Right lobe of liver (tissue), 6 donors: ENCODE results near the gene RCBTB1. TPM values are rescaled to one million over a fixed set of nuclear protein-coding genes. Genes with fewer than 3 reads are reported as not detected.

Experiments
- ATAC-seq, 4 donors: fragments of 200-7000 bp; cut with Tn5 transposase; one replicate each; pipeline ENCODE4 v1.9.1; 2020; ENCODE audit warnings: mild to moderate bottlenecking in 4 of 4, moderate library complexity in 4 of 4
- DNase-seq, 3 donors: peaks; one replicate each; pipeline ENCODE4 v3.0.0-alpha.2; 2020
- H3K27ac ChIP-seq, 3 donors: fragments of 200-600 bp; one replicate each; pipeline ENCODE4 v1.8.0; 2022
- H3K27me3 ChIP-seq, 2 donors: fragments of 200-600 bp; one replicate each; pipeline ENCODE4 v1.8.0; 2022
- H3K36me3 ChIP-seq, 4 donors: fragments of 200-600 bp; sonication (generic) in 1 of 4; one replicate each; pipeline versions ENCODE4 v1.5.1 to v1.8.0; 2017 to 2022; ENCODE audit warnings: control low read depth in 1 of 4
- H3K4me1 ChIP-seq, 4 donors: fragments of 200-600 bp; sonication (generic) in 1 of 4; one replicate each; pipeline versions ENCODE4 v1.5.1 to v1.8.0; 2017 to 2022; ENCODE audit warnings: control low read depth in 1 of 4
- H3K4me3 ChIP-seq, 3 donors: fragments of 200-600 bp; one replicate each; pipeline ENCODE4 v1.8.0; 2022
- H3K9me3 ChIP-seq, 4 donors: fragments of 200-600 bp; sonication (generic) in 1 of 4; one replicate each; pipeline versions ENCODE4 v1.5.1 to v1.8.0; 2017 to 2022; ENCODE audit warnings: control low read depth in 1 of 4
- POLR2A ChIP-seq: fragments of 450-650 bp; IDR thresholded peaks from one replicate; pipeline ENCODE4 v1.6.1; 2017; ENCODE audit warnings: antibody characterized with exemption, mild to moderate bottlenecking
- WGBS: methylation state at CpG from one replicate; pipeline ENCODE4 v1.1.6; 2018; ENCODE audit warnings: low coverage, low lambda C conversion rate; ENCODE audit not compliant: insufficient coverage; ENCODE audit errors: missing lambda C conversion rate; 5-methylcytosine and 5-hydroxymethylcytosine counted together
- intact Hi-C, 2 donors: fragments of 100-400 bp; cut with DNase I; formaldehyde crosslinking; loops; one replicate each; pipeline versions ENCODE4 v1.11.2 to v1.14.1; 2022
- total RNA-seq, 6 experiments: library from RNA; depleted of rRNA in 2 of 6; stranded (reverse); fragments of >200 nt in 2 of 6; fragmentation: NEBNext Ultra II Directional in 3 of 6; extraction: Animal tissue kit (Norgen Biotek cat#: 25700) in 3 of 6; gene quantifications; one replicate each; pipeline versions ENCODE4 v1.1.0 to v1.2.4, GENCODE V29; 2016 to 2023
- TF ChIP-seq, protein P1 (sequence below), 4 donors: fragments of 200-600 bp in 3 of 4; fragments of 450-650 bp in 1 of 4; IDR thresholded peaks; one replicate each; pipeline versions ENCODE4 v1.5.1 to v1.8.0; 2016 to 2022; ENCODE audit warnings: antibody characterized with exemption in 4 of 4, mild to moderate bottlenecking in 2 of 4
- donor health status: DM: no; HTN: yes; CAD: no.
- donor health status: DM: no; HTN: no; CAD: no.
- donor health status: DM: no; HTN: no; CAD: no.
- donor health status: DM: no; HTN: yes; CAD: no.
- donor health status: DM: no; HTN: yes; CAD: no.

The RCBTB1 gene
- total RNA-seq, 6 experiments from 2014 or later: 5.8 to 9.5 (median 7.3) TPM

DNA sequence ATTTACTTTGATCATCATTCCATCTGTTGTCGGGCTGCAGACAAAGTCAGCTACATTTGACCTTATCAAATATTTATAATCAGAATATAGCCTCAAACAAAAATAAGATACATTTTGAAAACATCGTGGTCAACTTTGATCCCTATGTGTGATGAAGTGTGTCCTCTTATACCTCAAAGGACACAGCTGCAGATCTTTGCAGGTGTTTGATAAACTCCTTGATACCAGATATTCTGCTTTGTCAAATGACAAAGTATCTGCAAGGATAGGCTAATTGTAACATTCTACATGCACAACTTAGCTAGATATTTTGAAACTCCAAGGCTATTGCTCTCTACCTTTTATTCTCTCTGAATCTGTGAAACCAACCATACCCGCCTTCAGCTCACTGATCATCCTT lies 45.6 kb downstream of the RCBTB1 start:
- no peak overlapping the region for H3K4me3 ChIP-seq
- peaks cover 0 to 15% (median 6%) of the 10 kb centered on the region in 4 donors for H3K36me3 ChIP-seq
- WGBS: 88% methylated on average over 3 of the region's 3 CpGs
- H3K4me1 ChIP-seq: no peaks in the 10 kb centered on the region
- H3K27me3 ChIP-seq: no peaks in the 10 kb centered on the region
- ATAC-seq (no peak), DNase-seq (no peak)
- H3K27ac ChIP-seq: peak overlapping the region in 1 of 3 donors; percentile 27
- no peaks in the 10 kb centered on the region for H3K9me3 ChIP-seq
- intact Hi-C loops: no loop called here
- TF ChIP-seq, protein P1, sequence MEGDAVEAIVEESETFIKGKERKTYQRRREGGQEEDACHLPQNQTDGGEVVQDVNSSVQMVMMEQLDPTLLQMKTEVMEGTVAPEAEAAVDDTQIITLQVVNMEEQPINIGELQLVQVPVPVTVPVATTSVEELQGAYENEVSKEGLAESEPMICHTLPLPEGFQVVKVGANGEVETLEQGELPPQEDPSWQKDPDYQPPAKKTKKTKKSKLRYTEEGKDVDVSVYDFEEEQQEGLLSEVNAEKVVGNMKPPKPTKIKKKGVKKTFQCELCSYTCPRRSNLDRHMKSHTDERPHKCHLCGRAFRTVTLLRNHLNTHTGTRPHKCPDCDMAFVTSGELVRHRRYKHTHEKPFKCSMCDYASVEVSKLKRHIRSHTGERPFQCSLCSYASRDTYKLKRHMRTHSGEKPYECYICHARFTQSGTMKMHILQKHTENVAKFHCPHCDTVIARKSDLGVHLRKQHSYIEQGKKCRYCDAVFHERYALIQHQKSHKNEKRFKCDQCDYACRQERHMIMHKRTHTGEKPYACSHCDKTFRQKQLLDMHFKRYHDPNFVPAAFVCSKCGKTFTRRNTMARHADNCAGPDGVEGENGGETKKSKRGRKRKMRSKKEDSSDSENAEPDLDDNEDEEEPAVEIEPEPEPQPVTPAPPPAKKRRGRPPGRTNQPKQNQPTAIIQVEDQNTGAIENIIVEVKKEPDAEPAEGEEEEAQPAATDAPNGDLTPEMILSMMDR (IDR thresholded peaks at IDR 0.05): no peak
- no peak for TF ChIP-seq POLR2A

DNA sequence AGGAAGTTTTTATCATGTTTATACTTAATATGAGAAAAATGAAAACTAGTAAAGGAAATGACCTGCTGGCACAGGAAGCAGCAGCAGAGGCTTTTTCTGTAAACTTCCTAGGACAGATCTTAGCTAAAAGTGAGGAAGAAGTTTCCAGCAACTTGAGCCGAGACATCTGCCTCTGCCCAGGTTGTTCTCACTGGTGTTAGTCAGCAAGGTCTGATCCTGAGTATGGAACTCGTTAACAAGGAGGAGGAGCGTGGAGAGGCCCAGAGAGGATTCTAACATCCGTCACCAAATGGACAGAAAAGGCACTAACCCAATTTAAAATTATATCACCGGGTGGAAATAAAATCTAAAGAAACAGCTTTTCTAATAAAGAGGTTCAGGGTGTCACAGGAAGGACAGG lies 46.0 kb downstream of the RCBTB1 start:
- DNase-seq: no peak
- intact Hi-C loops: no loop called here

DNA sequence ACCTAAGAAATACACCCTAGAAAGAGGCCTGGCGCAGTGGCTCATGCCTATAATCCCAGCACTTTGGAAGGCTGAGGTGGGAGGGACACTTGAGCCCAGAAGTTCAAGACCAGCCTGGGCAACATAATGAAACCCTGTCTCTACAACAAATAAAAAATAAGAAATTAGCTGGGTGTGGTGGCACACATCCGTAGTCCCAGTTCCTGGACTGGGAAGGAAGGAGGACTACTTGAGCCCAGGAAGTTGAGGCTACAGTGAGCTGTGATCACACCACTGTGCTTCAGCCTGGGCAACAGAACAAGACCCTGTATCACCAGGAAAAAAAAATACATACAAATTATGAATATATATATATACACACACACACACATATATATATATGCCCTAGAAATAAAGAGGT lies 47.0 kb downstream of the RCBTB1 start:
- DNase-seq (no peak), ATAC-seq (no peak)
- H3K4me3 ChIP-seq: no peak overlapping the region
- TF ChIP-seq POLR2A: no peak
- TF ChIP-seq, protein P1 (IDR thresholded peaks at IDR 0.05): no peak
- no peaks in the 10 kb centered on the region for H3K4me1 ChIP-seq
- 88% methylated on average over 2 of the region's 2 CpGs for WGBS
- no peak overlapping the region for H3K27ac ChIP-seq
- intact Hi-C loops: no loop called here
- no peaks in the 10 kb centered on the region for H3K9me3 ChIP-seq
- H3K36me3 ChIP-seq: peaks cover 0 to 11% (median 6%) of the 10 kb centered on the region in 4 donors
- H3K27me3 ChIP-seq: no peaks in the 10 kb centered on the region

More for the DNA sequence above, 46.0 kb downstream of the RCBTB1 start:
- peak in 3 of 4 donors; percentile 47 to 84 (median 56) for ATAC-seq
- H3K4me3 ChIP-seq: no peak overlapping the region
- TF ChIP-seq POLR2A: no peak
- no peaks in the 10 kb centered on the region for H3K9me3 ChIP-seq
- 48% methylated on average over 5 of the region's 5 CpGs for whole genome bisulfite sequencing
- H3K27me3 ChIP-seq: no peaks in the 10 kb centered on the region
- H3K36me3 ChIP-seq: peaks cover 0 to 11% (median 6%) of the 10 kb centered on the region in 4 donors
- H3K4me1 ChIP-seq: no peaks in the 10 kb centered on the region
- H3K27ac ChIP-seq: peak overlapping the region in 1 of 3 donors; percentile 27

DNA sequence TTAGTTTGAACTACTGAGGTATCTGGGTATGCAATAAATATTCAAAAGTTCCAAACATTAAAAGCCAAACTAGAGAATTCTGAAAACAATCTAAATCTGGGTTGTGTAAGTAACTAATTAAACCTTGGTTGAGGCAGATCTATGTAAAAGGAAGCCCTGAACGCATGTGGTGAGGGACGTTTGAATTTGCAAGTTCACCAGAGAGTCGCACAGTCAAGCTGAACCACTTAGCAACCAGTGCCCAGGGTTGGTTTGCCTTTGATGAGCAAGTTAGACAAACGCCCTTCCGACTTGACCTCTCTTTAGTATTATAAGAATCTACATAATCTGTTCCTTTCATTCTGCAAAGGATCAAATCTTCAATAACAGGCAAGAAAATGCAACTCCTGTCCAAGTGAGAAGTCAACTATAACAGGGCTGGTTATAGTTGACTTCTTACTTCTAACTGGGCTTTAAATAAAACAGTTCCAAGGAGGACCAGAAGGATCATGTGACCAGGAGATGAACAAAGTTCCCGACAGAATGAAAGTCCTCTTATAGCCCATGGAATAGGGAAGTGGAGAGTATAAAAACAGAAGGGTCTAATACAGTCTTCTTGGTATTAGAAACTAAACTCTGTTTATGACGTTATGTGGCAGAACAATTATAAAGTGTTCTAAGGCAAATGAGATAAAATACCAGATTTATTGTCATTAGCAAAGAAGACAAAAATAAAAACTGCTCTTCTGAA lies 49.0 kb downstream of the RCBTB1 start:
- Histone ChIP-seq H3K36me3 (peaks cover 0 to 9% (median 2%) of the 10 kb centered on the region in 4 donors), H3K27ac (no peak overlapping the region), H3K4me3 (no peak overlapping the region), H3K27me3 (no peaks in the 10 kb centered on the region), H3K4me1 (no peaks in the 10 kb centered on the region), H3K9me3 (no peaks in the 10 kb centered on the region)
- DNase-seq: no peak
- 60% methylated on average over 7 of the region's 7 CpGs for WGBS
- no peak for TF ChIP-seq POLR2A
- TF ChIP-seq, protein P1 (IDR thresholded peaks at IDR 0.05): no peak
- peak in 2 of 4 donors; percentile 29 to 47 for ATAC-seq
- intact Hi-C loops: no loop called here

DNA sequence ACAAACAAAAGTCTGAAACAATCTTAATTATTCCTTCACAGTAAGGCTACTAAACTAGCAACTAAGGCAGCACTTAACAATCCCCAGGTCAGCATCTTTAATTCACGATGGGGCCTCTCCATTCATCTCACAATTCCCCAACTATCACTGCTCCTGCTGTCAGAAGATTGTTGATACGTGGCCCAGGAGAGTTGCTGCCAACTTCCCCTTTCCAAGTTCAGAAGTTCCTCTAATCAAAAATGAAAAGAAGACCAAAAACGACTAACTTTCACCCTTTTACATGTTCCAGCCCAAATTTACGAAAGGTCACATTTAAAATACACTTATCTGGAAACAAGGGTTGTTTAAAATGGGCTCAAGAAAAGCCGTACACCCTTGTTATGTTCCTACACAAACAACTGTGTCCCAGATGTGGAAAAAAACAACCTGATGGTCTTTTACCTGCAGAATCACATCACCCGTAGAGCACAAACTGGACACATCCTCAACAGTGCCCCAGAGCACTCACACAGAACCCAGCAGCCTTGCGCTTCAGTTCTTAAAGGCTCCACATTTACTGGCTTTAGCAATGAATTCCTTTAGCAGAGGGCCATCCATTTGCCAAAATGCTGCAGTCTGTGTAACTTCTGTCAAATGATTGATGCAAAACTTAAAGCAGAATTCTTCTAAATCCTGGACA lies 51.6 kb downstream of the RCBTB1 start:
- intact Hi-C loops: no loop called here
- DNase-seq: no peak
- ATAC-seq: peak in 1 of 4 donors; percentile 11
- Histone ChIP-seq H3K27me3 (no peaks in the 10 kb centered on the region), H3K4me1 (no peaks in the 10 kb centered on the region), H3K36me3 (no peaks in the 10 kb centered on the region), H3K27ac (no peak overlapping the region), H3K9me3 (no peaks in the 10 kb centered on the region), H3K4me3 (no peak overlapping the region)
- WGBS: 62% methylated on average over 6 of the region's 7 CpGs
- TF ChIP-seq, protein P1 (IDR thresholded peaks at IDR 0.05): no peak
- TF ChIP-seq POLR2A: no peak
